ENCODE data around the gene DNM3. TPM values are rescaled to one million over a fixed set of nuclear protein-coding genes. Genes with fewer than 3 reads are reported as not detected.
A peak's percentile ranks its signal among the peaks of the same experiment; 100 is the strongest.
"Not testable (repeated sequence)": the region's sequence is repeated elsewhere in the genome, so short reads cannot be mapped to it uniquely, and the experiment has no call there.

The DNM3 gene
- total RNA-seq, 4 donors from 2014 or later: 2.7 to 3.3 TPM; not detected in 2

- H3K36me3 ChIP-seq: no peaks in the 10 kb centered on the region
- H3K4me1 ChIP-seq: no peaks in the 10 kb centered on the region
- H3K9me3 ChIP-seq: no peaks in the 10 kb centered on the region
- in situ Hi-C loops (cut with MboI; ENCODE audit: low pct_ligation_motif_present in 1 of 4, low pct_unique_long_range_greater_than_20kb in 1 of 4, low sequenced_read_pairs in 3 of 4): no loop called here
- intact Hi-C loops (cut with DNase I; ENCODE audit: low total_unique reads): no loop called here
- H3K4me3 ChIP-seq: no peak overlapping the region
- H3K27me3 ChIP-seq: no peaks in the 10 kb centered on the region
- WGBS, 2 donors (ENCODE audit: low coverage in 1 of 2): 93 to 94% methylated on average over 3 of the region's 3 CpGs
- no peak for DNase-seq
- no peak overlapping the region for H3K27ac ChIP-seq
- TF ChIP-seq EP300 (IDR thresholded peaks at IDR 0.05; ENCODE audit: low read depth): no peak
- no peak for TF ChIP-seq POLR2A (IDR thresholded peaks at IDR 0.05)
- TF ChIP-seq POLR2AphosphoS5 (IDR thresholded peaks at IDR 0.05): no peak
These were observed 227.0 kb downstream of the DNM3 start for GRCh38 chr1:172068334-172068733.

DNA sequence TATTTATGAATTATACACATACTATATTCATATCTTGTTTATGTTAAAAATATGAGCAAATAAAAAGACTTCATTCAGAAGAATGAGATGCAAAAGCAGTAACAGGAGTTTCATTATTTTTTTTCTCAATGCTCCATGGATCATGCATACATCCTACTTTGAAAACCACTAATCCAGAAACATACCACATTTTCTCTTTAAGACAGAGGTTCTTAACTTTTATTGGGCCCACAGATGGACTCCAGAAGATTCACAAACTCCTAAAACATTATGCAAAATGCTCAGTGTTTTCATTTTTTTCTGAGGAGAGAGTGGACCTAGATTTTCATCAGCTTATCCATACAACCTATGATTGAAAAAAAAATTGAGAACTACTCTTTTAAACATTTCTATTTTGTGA is 227.8 kb downstream of the DNM3 start:
- Histone ChIP-seq H3K4me3 (no peak overlapping the region), H3K36me3 (no peaks in the 10 kb centered on the region), H3K27ac (no peak overlapping the region), H3K9me3 (no peaks in the 10 kb centered on the region), H3K27me3 (no peaks in the 10 kb centered on the region), H3K4me1 (no peaks in the 10 kb centered on the region)
- no peak for DNase-seq
- in situ Hi-C loops (cut with MboI; ENCODE audit: low pct_ligation_motif_present in 1 of 4, low pct_unique_long_range_greater_than_20kb in 1 of 4, low sequenced_read_pairs in 3 of 4) (no loop called here), intact Hi-C loops (cut with DNase I; ENCODE audit: low total_unique reads) (no loop called here)
- no peak for TF ChIP-seq EP300 (IDR thresholded peaks at IDR 0.05; ENCODE audit: low read depth)
- no peak for TF ChIP-seq CTCF (IDR thresholded peaks at IDR 0.05)
- no peak for TF ChIP-seq POLR2A (IDR thresholded peaks at IDR 0.05)
- TF ChIP-seq POLR2AphosphoS5 (IDR thresholded peaks at IDR 0.05): no peak

GRCh38 chr1:172069534-172069933 is 228.2 kb downstream of the DNM3 start:
- TF ChIP-seq CTCF (IDR thresholded peaks at IDR 0.05) (no peak), POLR2A (IDR thresholded peaks at IDR 0.05) (no peak), EP300 (IDR thresholded peaks at IDR 0.05; ENCODE audit: low read depth) (no peak), POLR2AphosphoS5 (IDR thresholded peaks at IDR 0.05) (no peak)
- H3K36me3 ChIP-seq: no peaks in the 10 kb centered on the region
- no peak for DNase-seq
- peak overlapping the region in 1 of 4 donors; percentile 20 for H3K27ac ChIP-seq
- WGBS, 2 donors (ENCODE audit: low coverage in 1 of 2): 66 to 67% methylated on average over 3 of the region's 3 CpGs
- no peak overlapping the region for H3K4me3 ChIP-seq
- no peaks in the 10 kb centered on the region for H3K9me3 ChIP-seq
- in situ Hi-C loops (cut with MboI; ENCODE audit: low pct_ligation_motif_present in 1 of 4, low pct_unique_long_range_greater_than_20kb in 1 of 4, low sequenced_read_pairs in 3 of 4) (no loop called here), intact Hi-C loops (cut with DNase I; ENCODE audit: low total_unique reads) (no loop called here)
- H3K4me1 ChIP-seq: no peaks in the 10 kb centered on the region
- no peaks in the 10 kb centered on the region for H3K27me3 ChIP-seq

DNA sequence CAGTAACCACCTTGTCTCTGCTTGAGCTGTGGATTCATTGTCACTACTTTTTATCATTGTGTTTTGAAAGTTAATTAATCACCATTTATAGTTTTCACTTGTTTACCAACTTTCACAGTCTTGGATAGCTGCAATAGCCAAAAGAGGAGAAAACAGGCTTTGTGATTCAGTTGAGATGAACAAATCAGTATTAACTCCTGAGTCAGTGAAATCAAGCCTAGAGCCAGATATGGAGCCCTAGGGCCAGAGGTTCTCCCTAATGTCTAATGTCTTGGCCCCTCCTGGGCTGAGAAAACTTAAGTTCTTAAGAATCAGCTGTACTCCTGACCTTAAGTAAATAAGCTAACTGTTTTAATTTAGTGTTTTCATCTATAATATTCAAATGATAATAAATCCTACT is 228.8 kb downstream of the DNM3 start:
- TF ChIP-seq CTCF (IDR thresholded peaks at IDR 0.05) (no peak), POLR2A (IDR thresholded peaks at IDR 0.05) (no peak), EP300 (IDR thresholded peaks at IDR 0.05; ENCODE audit: low read depth) (no peak), POLR2AphosphoS5 (IDR thresholded peaks at IDR 0.05) (no peak)
- H3K27ac ChIP-seq: peak overlapping the region in 1 of 4 donors; percentile 20
- no peaks in the 10 kb centered on the region for H3K36me3 ChIP-seq
- H3K27me3 ChIP-seq: no peaks in the 10 kb centered on the region
- H3K9me3 ChIP-seq: no peaks in the 10 kb centered on the region
- in situ Hi-C loops (cut with MboI; ENCODE audit: low pct_ligation_motif_present in 1 of 4, low pct_unique_long_range_greater_than_20kb in 1 of 4, low sequenced_read_pairs in 3 of 4) (no loop called here), intact Hi-C loops (cut with DNase I; ENCODE audit: low total_unique reads) (no loop called here)
- H3K4me3 ChIP-seq: no peak overlapping the region
- H3K4me1 ChIP-seq: no peaks in the 10 kb centered on the region
- DNase-seq: no peak

- 71 to 76% methylated on average over 2 of the region's 2 CpGs for WGBS, 2 donors (ENCODE audit: low coverage in 1 of 2)
- Histone ChIP-seq H3K27ac (no peak overlapping the region), H3K4me1 (no peaks in the 10 kb centered on the region), H3K36me3 (no peaks in the 10 kb centered on the region), H3K9me3 (no peaks in the 10 kb centered on the region), H3K27me3 (no peaks in the 10 kb centered on the region), H3K4me3 (no peak overlapping the region)
- in situ Hi-C loops (cut with MboI; ENCODE audit: low pct_ligation_motif_present in 1 of 4, low pct_unique_long_range_greater_than_20kb in 1 of 4, low sequenced_read_pairs in 3 of 4) (no loop called here), intact Hi-C loops (cut with DNase I; ENCODE audit: low total_unique reads) (no loop called here)
- no peak for DNase-seq
- TF ChIP-seq POLR2AphosphoS5 (IDR thresholded peaks at IDR 0.05) (no peak), EP300 (IDR thresholded peaks at IDR 0.05; ENCODE audit: low read depth) (no peak), POLR2A (IDR thresholded peaks at IDR 0.05) (no peak), CTCF (IDR thresholded peaks at IDR 0.05) (no peak)
These were observed 230.4 kb downstream of the DNM3 start for GRCh38 chr1:172071746-172072145.

DNA sequence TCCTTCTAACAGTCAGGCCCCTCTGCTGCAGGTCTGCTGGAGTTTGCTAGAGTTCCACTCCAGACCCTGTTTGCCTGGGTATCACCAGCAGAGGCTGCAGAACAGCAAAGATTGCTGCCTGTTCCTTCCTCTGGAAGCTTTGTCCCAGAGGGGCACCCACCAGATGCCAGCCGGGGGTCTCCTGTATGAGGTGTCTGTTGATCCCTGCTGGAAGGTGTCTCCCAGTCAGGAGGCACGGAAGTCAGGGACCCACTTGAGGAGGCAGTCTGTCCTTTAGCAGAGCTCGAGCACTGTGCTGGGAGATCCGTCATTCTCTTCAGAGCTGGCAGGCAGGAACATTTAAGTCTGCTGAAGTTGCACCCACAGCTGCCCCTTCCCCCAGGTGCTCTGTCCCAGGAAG is 238.6 kb downstream of the DNM3 start:
- H3K4me3 ChIP-seq; H3K27ac ChIP-seq; H3K27me3 ChIP-seq; intact Hi-C loops (cut with DNase I; ENCODE audit: low total_unique reads); H3K36me3 ChIP-seq; H3K4me1 ChIP-seq; DNase-seq; H3K9me3 ChIP-seq: not testable (repeated sequence)
- 94% methylated on average over 3 of the region's 4 CpGs; no CpG with 5 or more reads in 1 of the 2 donors for WGBS, 2 donors (ENCODE audit: low coverage in 1 of 2)
- in situ Hi-C loops (cut with MboI; ENCODE audit: low pct_ligation_motif_present in 1 of 4, low pct_unique_long_range_greater_than_20kb in 1 of 4, low sequenced_read_pairs in 3 of 4): loop anchor here in 2 of 4 donors (25.0 kb wide), 1 partner anchor 332 kb away; the partner anchor contains the start of gene C1orf105 (in 2 of the 2)
